Measurements from ENCODE around the gene C17orf100.

- no peak for TF ChIP-seq CTCF (IDR thresholded peaks at IDR 0.05; ENCODE audit: low read depth, low read length, missing input control)
- TF ChIP-seq ATF3 (IDR thresholded peaks at IDR 0.05) = no peak
- TF ChIP-seq FOXA1 (IDR thresholded peaks at IDR 0.05) = no peak
- TF ChIP-seq REST (IDR thresholded peaks at IDR 0.05) = no peak
- TF ChIP-seq YY1 (IDR thresholded peaks at IDR 0.05) = no peak
These were observed 424 bp downstream of the C17orf100 start for GRCh38 chr17:6651919-6652452.
